ENCODE data around the gene VAV2.

VAV2 gene

DNA sequence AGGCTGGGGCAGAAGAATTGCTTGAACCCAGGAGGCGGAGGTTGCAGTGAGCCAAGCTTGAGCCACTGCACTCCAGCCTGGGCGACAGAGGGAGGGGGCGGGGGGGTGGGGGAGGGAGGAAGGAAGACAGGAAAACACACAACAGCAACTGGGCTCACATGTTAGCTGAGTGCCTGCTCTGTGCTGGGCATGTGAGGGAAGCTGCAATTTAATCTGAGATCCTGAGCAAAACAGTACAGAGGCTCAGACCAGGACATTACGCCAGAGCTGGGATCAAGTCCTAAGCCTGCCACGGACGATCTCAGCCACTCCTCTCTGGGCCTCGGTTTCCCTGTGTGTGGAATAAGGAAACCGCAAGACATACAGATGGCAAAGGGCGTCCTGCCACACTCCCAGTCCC, 119.1 kb downstream of the VAV2 start:
- no peak for DNase-seq

DNA sequence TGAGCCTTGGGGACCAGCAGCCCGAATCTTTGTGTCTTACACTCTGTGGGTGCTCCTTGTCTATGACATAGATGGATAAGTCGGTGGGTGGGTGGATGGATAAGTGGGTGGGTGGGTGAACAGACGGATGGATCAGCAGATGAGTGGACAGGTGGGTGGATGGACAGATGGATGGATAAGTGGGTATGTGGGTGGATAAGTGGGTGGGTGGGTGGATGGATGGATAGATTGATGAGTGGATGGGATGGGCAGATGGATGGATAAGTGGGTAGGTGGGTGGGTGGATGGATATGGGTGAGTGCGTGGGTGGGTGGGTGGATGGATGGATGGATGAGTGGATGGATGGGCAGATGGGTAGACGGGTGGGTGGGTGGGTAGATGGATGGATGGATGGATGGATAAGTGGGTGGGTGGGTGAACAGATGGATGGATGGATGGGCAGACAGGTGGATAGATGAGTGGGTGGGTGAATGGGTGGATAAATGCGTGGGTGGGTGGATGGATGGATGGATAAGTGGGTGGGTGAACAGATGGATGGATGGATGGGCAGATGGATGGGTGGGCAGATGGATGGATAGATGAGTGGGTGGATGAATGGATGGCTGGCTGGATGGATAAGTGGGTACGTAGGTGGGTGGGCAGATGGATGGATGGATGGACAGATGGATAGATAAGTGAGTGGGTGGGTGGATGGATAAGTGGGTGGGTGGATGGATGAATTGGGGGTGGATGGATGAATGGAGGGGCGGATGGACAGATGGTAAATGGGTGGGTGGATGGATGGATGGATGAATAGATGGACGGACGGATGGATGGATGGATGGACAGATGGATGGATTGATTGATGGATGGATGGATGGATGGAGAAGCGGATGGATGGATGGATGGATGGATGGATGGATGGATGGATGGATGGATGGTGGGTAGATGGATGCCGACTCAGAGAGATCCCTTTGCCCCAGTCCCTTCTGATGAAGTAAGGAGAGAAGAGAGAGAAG, 121.2 kb downstream of the VAV2 start:
- no peak for DNase-seq

- no peak for DNase-seq
Observed at GRCh38 chr9:133869674-133870405, 122.3 kb downstream of the VAV2 start.

DNA sequence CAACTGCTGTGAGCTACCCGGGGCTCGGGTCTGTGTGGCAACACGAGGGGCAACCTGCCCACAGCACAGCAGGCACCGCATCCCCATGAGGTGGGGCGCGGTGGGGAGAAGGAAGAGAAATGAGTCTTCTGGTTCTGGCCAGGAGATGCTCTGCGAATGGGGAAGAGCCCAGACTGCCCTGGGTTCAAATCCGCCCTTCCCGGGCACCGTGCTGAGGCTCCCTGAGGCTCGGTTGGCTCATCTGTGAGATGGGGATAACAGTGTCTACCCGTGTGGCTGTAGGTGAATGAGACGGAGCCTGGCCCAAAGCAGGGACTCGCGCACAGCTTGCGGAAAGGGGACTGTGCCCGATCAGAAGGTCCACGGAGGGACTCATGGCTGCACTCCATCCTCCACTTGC, 123.9 kb downstream of the VAV2 start:
- no peak for DNase-seq

GRCh38 chr9:133866946-133867345, 125.2 kb downstream of the VAV2 start:
- no peak for DNase-seq

DNA sequence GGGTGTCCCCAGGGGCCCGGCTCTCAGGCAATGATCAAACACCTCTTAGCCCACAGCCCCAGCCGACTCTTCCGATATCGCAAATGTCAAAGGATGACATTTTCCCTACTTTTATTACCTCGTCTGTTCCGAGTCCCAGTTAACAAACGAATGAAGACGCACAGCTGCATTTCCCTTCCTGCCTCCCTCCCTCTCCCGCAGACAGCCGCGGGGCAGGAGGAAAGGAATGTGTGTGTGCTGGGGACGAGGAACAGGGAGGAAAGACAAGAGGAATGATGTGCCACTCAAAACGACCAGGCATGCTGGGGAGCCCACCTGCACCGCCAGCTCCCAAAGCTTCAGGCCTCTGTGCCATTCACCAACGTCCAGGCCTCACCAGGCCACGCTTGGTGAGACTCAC, 128.1 kb downstream of the VAV2 start:
- DNase-seq: no peak

DNA sequence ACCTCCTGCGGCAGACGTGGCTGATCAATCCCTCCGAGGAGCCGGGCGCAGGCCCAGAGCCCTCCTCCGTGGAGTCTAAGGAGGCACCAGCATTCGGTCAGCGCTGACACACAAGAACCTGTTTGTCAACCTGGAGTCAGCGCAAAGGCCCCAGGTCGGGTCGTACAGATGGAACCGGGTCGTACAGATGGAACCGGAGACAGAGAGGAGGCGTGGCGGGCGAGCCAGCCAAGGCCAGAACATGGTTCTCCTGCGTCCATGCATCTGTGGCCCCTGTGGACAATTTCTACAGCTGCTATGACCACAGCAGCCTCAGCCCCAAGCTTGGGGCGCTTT, 128.9 kb downstream of the VAV2 start:
- no peak for DNase-seq

DNA sequence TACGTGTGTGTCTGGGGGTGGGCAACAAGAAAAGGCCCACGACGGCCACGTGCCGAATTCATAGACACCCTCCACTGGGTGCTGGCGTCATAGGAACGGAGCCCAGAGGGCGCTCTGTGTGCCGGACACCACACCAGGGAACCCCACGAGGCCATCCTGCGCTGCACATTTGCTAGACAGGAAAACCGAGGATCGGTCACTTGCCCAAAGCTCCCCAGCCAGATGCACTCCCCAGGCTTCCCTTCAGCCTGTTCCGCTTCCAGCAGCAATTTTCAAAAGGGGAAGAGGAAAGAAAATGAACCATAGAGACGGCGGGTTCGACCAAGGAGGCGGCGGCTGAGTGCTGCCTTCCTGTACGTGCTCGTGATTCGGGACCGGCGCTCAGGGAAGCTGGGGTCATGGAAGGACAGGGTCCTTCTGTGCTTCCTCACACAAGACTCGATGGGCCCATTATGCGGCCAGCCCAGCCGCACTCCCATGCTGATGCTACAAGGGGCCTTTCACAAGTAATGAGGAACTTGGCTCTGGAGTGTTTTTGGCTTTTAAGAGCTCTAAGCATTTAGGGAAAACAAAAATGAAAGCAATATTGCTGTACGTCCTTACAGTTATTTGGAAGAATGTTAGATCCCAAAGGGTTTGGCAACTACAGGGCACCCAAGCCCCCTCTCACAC, 129.4 kb downstream of the VAV2 start:
- DNase-seq: peak; percentile 87 to 91

DNA sequence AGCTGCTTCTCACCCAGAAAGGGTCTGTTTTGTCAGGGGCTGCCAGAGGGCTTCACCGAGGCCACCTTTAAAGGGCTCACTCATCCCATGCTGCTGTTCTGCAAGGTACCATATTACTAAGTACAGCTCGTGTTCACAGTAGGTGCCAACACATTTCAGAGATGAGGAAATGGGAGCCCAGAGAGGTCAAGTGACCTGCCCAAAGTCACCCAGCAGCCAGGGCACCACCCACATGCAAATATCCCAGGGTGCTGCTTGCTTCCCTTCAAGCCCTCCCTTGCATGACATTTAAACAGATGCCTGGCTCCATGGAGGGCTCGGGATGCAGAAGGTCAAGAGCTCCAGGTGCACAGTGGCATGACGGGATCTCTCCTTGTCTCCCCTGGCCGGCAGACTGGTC, 130.4 kb downstream of the VAV2 start:
- peak; percentile 25 to 29 for DNase-seq

GRCh38 chr9:133861086-133861485, 131.0 kb downstream of the VAV2 start:
- DNase-seq: no peak

DNA sequence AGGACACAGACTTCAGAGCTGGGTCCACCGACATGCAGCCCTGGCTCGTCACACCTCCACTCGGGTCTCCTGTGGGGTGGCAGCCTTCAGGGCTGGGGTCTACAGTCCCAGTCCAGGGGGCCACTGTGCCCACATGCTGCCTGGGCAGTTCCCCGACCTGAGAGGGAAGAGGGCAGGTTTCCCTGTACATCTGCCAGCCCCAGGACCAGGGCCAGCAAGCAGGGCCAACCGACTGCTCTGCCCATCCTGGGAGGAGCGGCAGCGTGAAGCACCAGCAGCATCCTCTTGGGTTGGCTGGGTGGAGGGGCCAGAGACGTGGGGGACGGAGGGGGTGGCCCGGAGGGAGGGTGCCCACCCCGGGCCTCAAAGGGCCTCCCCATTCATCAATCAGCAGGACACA, 133.4 kb downstream of the VAV2 start:
- DNase-seq: no peak

GRCh38 chr9:133857639-133858038, 134.5 kb downstream of the VAV2 start:
- no peak for DNase-seq

- DNase-seq: no peak
Observed at GRCh38 chr9:133856798-133857197, 135.3 kb downstream of the VAV2 start.

- DNase-seq: peak; percentile 79 to 95
Observed at GRCh38 chr9:133855802-133856521, 136.2 kb downstream of the VAV2 start.

- DNase-seq: no peak
Observed at GRCh38 chr9:133855371-133855770, 136.8 kb downstream of the VAV2 start.

GRCh38 chr9:133854765-133855164, 137.4 kb downstream of the VAV2 start:
- DNase-seq: no peak

- DNase-seq: no peak
Observed at GRCh38 chr9:133854048-133854447, 138.1 kb downstream of the VAV2 start.

- DNase-seq: no peak
Observed at GRCh38 chr9:133853331-133853730, 138.8 kb downstream of the VAV2 start.

GRCh38 chr9:133852431-133852830, 139.7 kb downstream of the VAV2 start:
- DNase-seq: no peak

GRCh38 chr9:133851693-133852092, 140.4 kb downstream of the VAV2 start:
- no peak for DNase-seq

GRCh38 chr9:133850937-133851336, 141.2 kb downstream of the VAV2 start:
- no peak for DNase-seq

GRCh38 chr9:133850161-133850560, 142.0 kb downstream of the VAV2 start:
- no peak for DNase-seq

Data from inflammatory macrophage (primary cell).